Fibroblast of lung (primary cell): ENCODE data around the gene ASH1L. TPM values are rescaled to one million over a fixed set of nuclear protein-coding genes. Genes with fewer than 3 reads are reported as not detected.
"Not testable (repeated sequence)": the region's sequence is repeated elsewhere in the genome, so short reads cannot be mapped to it uniquely, and the experiment has no call there.

ENCODE experiments used
- DNase-seq, 2 donors: peaks; one replicate each; pipeline versions ENCODE4 v3.0.0 to v3.0.0-alpha.2; 2010; ENCODE audit warnings: low read depth in 2 of 2
- H2AFZ ChIP-seq: 2 replicates; pipeline ENCODE4 v1.5.1; 2012; ENCODE audit warnings: low read length, control low read depth, inconsistent platforms
- H3K27ac ChIP-seq: 2 replicates; pipeline ENCODE4 v1.5.1; 2011; ENCODE audit warnings: low read length, control low read depth; ENCODE audit not compliant: insufficient read depth
- H3K27me3 ChIP-seq: 2 replicates; pipeline ENCODE4 v1.5.1; 2011; ENCODE audit warnings: mild to moderate bottlenecking, low read length; ENCODE audit not compliant: control insufficient read depth, insufficient read depth
- H3K36me3 ChIP-seq: 2 replicates; pipeline ENCODE4 v1.5.1; 2011; ENCODE audit warnings: low read length; ENCODE audit not compliant: control insufficient read depth, insufficient read depth
- H3K4me1 ChIP-seq: 2 replicates; pipeline ENCODE4 v1.5.1; 2011; ENCODE audit warnings: low read length; ENCODE audit not compliant: control insufficient read depth, insufficient read depth; ENCODE audit errors: extremely low read depth
- H3K4me2 ChIP-seq: 2 replicates; pipeline ENCODE4 v1.5.1; 2011; ENCODE audit warnings: low read length, control low read depth; ENCODE audit not compliant: insufficient read depth; ENCODE audit errors: extremely low read depth
- H3K4me3 ChIP-seq, 4 experiments: fragments of 200-600 bp in 1 of 4; sonication (generic) in 1 of 4; replicated peaks in 1 of 4; 2 replicates each; pipeline ENCODE4 v1.5.1; 2011 to 2016; ENCODE audit warnings: low read length in 4 of 4, low read depth in 3 of 4, mild to moderate bottlenecking in 3 of 4, control low read depth in 2 of 4, inconsistent platforms in 1 of 4, mixed read lengths in 1 of 4; ENCODE audit not compliant: insufficient read depth in 1 of 4; ENCODE audit errors: control extremely low read depth in 1 of 4
- H3K79me2 ChIP-seq: 2 replicates; pipeline ENCODE4 v1.5.1; 2012; ENCODE audit warnings: mild to moderate bottlenecking, low read length, inconsistent platforms; ENCODE audit not compliant: control insufficient read depth, insufficient read depth
- H3K9ac ChIP-seq: 2 replicates; pipeline ENCODE4 v1.5.1; 2011; ENCODE audit warnings: mild to moderate bottlenecking, low read length, control low read depth; ENCODE audit not compliant: insufficient read depth
- H3K9me3 ChIP-seq: 2 replicates; pipeline ENCODE4 v1.5.1; 2012; ENCODE audit warnings: low read depth, low read length; ENCODE audit not compliant: control insufficient read depth, insufficient read depth
- H4K20me1 ChIP-seq: 2 replicates; pipeline ENCODE4 v1.5.1; 2011; ENCODE audit warnings: low read length; ENCODE audit not compliant: control insufficient read depth, insufficient read depth; ENCODE audit errors: extremely low read depth
- CTCF ChIP-seq, 2 donors: IDR thresholded peaks in 1 of 2; conservative IDR thresholded peaks in 1 of 2; 1 replicate in 1 of 2; 2 replicates in 1 of 2; pipeline ENCODE4 v1.5.1; 2011 to 2012; ENCODE audit warnings: low read length in 2 of 2, control low read depth in 1 of 2, inconsistent platforms in 1 of 2, low read depth in 1 of 2, mild to moderate bottlenecking in 1 of 2
- EZH2 ChIP-seq: IDR thresholded peaks from 2 replicates; pipeline ENCODE4 v1.5.1; 2012; ENCODE audit warnings: low read length, control low read depth, mild to moderate bottlenecking; ENCODE audit errors: missing control alignments
- polyA plus RNA-seq, 2 donors: library from polyadenylated mRNA; depleted of rRNA in 1 of 2; stranded (reverse) in 1 of 2; unstranded in 1 of 2; fragments of >200 nt; gene quantifications; 2 replicates each; pipeline ENCODE4 v1.2.1, GENCODE V29; 2011 to 2012; ENCODE audit warnings: missing spikeins in 1 of 2
- total RNA-seq: library from RNA; depleted of rRNA; stranded (reverse); fragments of >200 nt; gene quantifications from 2 replicates; pipeline ENCODE4 v1.2.1, GENCODE V29; 2014

ASH1L gene
- total and polyA plus RNA-seq, 2 donors (not counting 1 experiment from before 2014, with no cell fraction given), result 19.4 to 35.7 TPM

- H3K27ac ChIP-seq, H3K9me3 ChIP-seq, H3K36me3 ChIP-seq, H3K4me1 ChIP-seq, H3K9ac ChIP-seq, H3K79me2 ChIP-seq, H4K20me1 ChIP-seq, H2AFZ ChIP-seq, H3K4me3 ChIP-seq, H3K4me2 ChIP-seq, H3K27me3 ChIP-seq, DNase-seq: not testable (repeated sequence)
These were observed 129.3 kb downstream of the ASH1L start for GRCh38 chr1:155433128-155433830.

GRCh38 chr1:155424091-155424490, 138.5 kb downstream of the ASH1L start:
- H3K27me3 ChIP-seq, result no peaks in the 10 kb centered on the region
- H3K36me3 ChIP-seq, result no peaks in the 10 kb centered on the region
- H2AFZ ChIP-seq, result no peak overlapping the region
- no peaks in the 10 kb centered on the region for H3K9me3 ChIP-seq
- H3K4me3 ChIP-seq, result no peak overlapping the region
- H4K20me1 ChIP-seq, result no peaks in the 10 kb centered on the region
- no peak overlapping the region for H3K27ac ChIP-seq
- no peak overlapping the region for H3K9ac ChIP-seq
- no peaks in the 10 kb centered on the region for H3K79me2 ChIP-seq
- H3K4me1 ChIP-seq, result no peaks in the 10 kb centered on the region
- no peak overlapping the region for H3K4me2 ChIP-seq
- peak in 1 of 2 donors; percentile 38 for DNase-seq
- no peak for TF ChIP-seq EZH2
- no peak for TF ChIP-seq CTCF (conservative IDR thresholded peaks at IDR 0.05 in 1 of 2, IDR thresholded peaks at IDR 0.05 in 1 of 2; ENCODE audit: low read depth in 1 of 2, low read length in 2 of 2)

GRCh38 chr1:155420788-155421187, 141.8 kb downstream of the ASH1L start:
- Histone ChIP-seq H3K4me2 (no peak overlapping the region), H3K27ac (no peak overlapping the region), H3K27me3 (no peaks in the 10 kb centered on the region), H3K4me1 (no peaks in the 10 kb centered on the region), H3K9ac (no peak overlapping the region), H3K36me3 (no peaks in the 10 kb centered on the region), H2AFZ (no peak overlapping the region), H3K9me3 (no peaks in the 10 kb centered on the region), H3K79me2 (no peaks in the 10 kb centered on the region), H4K20me1 (no peaks in the 10 kb centered on the region), H3K4me3 (no peak overlapping the region)
- TF ChIP-seq EZH2 (no peak), CTCF (conservative IDR thresholded peaks at IDR 0.05 in 1 of 2, IDR thresholded peaks at IDR 0.05 in 1 of 2; ENCODE audit: low read depth in 1 of 2, low read length in 2 of 2) (no peak)
- DNase-seq, result no peak

- not testable (repeated sequence) for H3K36me3 ChIP-seq, H3K4me2 ChIP-seq, H2AFZ ChIP-seq, H3K4me3 ChIP-seq, H3K79me2 ChIP-seq, H3K9ac ChIP-seq, H3K27me3 ChIP-seq, H3K9me3 ChIP-seq, H3K4me1 ChIP-seq, DNase-seq, H4K20me1 ChIP-seq, H3K27ac ChIP-seq
These were observed 150.8 kb downstream of the ASH1L start for GRCh38 chr1:155411840-155412239.
